PC-3 (cell line): Measurements from ENCODE around the gene HOXD3.

Experiments
- EZH2 ChIP-seq: fragments of 300-600 bp; sonication (generic); IDR thresholded peaks from one replicate; pipeline ENCODE4 v1.6.1; 2017; ENCODE audit warnings: antibody characterized with exemption, mild to moderate bottlenecking, low read length; ENCODE audit not compliant: unreplicated experiment
- EZH2phosphoT487 ChIP-seq: fragments of 300-600 bp; sonication (generic); IDR thresholded peaks from 2 replicates; pipeline ENCODE4 v1.6.1; 2018; ENCODE audit warnings: mild to moderate bottlenecking, antibody characterized with exemption, low read length, borderline replicate concordance
- TF ChIP-seq, protein P1 (sequence below): fragments of 300-600 bp; sonication (generic); conservative IDR thresholded peaks from 2 replicates; pipeline ENCODE4 v1.5.1; 2017; ENCODE audit warnings: antibody characterized with exemption, low read depth, mild to moderate bottlenecking, low read length

DNA sequence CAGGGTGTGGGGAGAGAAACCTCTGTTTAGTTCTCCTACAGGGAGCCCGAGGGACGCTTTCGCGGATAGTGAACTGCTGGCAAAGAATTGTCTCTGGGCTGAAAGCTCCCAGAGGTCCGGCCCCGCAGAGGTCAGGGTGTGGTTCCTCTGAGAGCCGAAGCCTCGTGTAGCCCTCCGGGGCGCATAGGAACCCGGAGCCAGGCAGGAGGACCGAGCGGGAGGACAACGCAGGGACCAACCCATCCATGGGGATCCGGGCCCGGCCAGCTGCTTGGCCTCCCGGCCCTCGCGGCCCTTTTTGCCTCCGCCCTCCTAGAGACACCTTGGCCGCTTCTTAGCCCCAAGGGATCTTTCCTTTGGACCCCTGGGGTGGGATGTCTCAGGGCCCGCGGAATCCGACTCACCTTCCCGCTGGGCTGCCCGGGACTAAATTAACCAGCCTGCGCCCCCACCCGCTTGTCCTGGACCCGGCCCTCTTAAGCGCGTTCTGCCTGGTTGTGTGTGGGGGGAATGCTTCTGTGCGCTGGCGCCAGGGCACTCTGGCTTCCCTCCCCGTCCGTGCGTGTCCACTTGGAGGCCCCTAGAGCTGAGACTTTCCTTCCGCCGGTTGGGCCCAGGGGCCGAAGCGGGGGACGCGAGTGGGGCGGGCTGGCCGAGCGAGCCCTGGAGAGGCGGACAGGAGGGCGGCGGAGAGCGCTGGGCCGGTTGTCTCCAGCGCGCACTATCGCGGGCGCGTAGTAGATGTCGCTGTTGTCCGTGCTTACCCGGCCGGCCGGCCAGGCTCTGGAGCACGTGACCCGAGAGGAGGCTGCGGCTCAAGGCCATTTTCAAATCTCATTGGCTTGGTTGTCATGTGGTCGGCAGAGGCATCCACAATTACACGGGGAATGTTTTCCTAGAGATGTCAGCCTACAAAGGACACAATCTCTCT lies 41.0 kb upstream of the HOXD3 start, which contains the start of gene HOXD10:
- TF ChIP-seq, protein P1, sequence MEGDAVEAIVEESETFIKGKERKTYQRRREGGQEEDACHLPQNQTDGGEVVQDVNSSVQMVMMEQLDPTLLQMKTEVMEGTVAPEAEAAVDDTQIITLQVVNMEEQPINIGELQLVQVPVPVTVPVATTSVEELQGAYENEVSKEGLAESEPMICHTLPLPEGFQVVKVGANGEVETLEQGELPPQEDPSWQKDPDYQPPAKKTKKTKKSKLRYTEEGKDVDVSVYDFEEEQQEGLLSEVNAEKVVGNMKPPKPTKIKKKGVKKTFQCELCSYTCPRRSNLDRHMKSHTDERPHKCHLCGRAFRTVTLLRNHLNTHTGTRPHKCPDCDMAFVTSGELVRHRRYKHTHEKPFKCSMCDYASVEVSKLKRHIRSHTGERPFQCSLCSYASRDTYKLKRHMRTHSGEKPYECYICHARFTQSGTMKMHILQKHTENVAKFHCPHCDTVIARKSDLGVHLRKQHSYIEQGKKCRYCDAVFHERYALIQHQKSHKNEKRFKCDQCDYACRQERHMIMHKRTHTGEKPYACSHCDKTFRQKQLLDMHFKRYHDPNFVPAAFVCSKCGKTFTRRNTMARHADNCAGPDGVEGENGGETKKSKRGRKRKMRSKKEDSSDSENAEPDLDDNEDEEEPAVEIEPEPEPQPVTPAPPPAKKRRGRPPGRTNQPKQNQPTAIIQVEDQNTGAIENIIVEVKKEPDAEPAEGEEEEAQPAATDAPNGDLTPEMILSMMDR = no peak
- TF ChIP-seq EZH2 = no peak
- no peak for TF ChIP-seq EZH2phosphoT487
